Tibial artery (tissue), 4 donors: ENCODE results near the gene TMEM242.
"Not testable (repeated sequence)": the region's sequence is repeated elsewhere in the genome, so short reads cannot be mapped to it uniquely, and the experiment has no call there.

ENCODE experiments used
- DNase-seq, 2 donors: peaks; one replicate each; pipeline ENCODE4 v3.0.0-alpha.2; 2019
- H3K27ac ChIP-seq, 2 donors: fragments of 200-600 bp; sonication (generic) in 1 of 2; 1 replicate in 1 of 2; 2 replicates in 1 of 2; pipeline ENCODE4 v1.5.1; 2018 to 2019; ENCODE audit warnings: mild to moderate bottlenecking in 1 of 2
- H3K27me3 ChIP-seq, 2 donors: fragments of 200-600 bp; sonication (generic) in 1 of 2; one replicate each; pipeline versions ENCODE4 v1.5.1 to v1.6.0; 2016 to 2019
- H3K36me3 ChIP-seq, 3 donors: fragments of 200-600 bp; sonication (generic) in 2 of 3; one replicate each; pipeline ENCODE4 v1.5.1; 2016 to 2019; ENCODE audit warnings: mild to moderate bottlenecking in 2 of 3
- H3K4me1 ChIP-seq, 4 donors: fragments of 200-600 bp; sonication (generic) in 2 of 4; 1 replicate in 3 of 4; 2 replicates in 1 of 4; pipeline ENCODE4 v1.5.1; 2016 to 2019
- H3K4me3 ChIP-seq, 2 donors: fragments of 200-600 bp; sonication (generic) in 1 of 2; 1 replicate in 1 of 2; 2 replicates in 1 of 2; pipeline ENCODE4 v1.5.1; 2018 to 2019; ENCODE audit warnings: mild to moderate bottlenecking in 2 of 2
- H3K9me3 ChIP-seq, 3 donors: fragments of 200-600 bp; sonication (generic) in 1 of 3; one replicate each; pipeline ENCODE4 v1.5.1; 2016 to 2019
- CTCF ChIP-seq, 2 experiments: fragments of 200-600 bp in 1 of 2; fragments of 450-650 bp in 1 of 2; IDR thresholded peaks; one replicate each; pipeline ENCODE4 v1.5.1; 2017 to 2019; ENCODE audit warnings: antibody characterized with exemption in 2 of 2, mild to moderate bottlenecking in 1 of 2, moderate library complexity in 1 of 2
- intact Hi-C: fragments of 100-400 bp; cut with DNase I; formaldehyde crosslinking; loops from one replicate; pipeline ENCODE4 v1.15.0; 2023; ENCODE audit warnings: low total_unique reads

The TMEM242 gene

GRCh38 chr6:157313531-157314467 lies 9.5 kb downstream of the TMEM242 start:
- Histone ChIP-seq H3K9me3 (no peaks in the 10 kb centered on the region), H3K27ac (no peak overlapping the region), H3K4me3 (no peak overlapping the region), H3K4me1 (peaks cover 0 to 25% (median 15%) of the 10 kb centered on the region in 4 donors), H3K27me3 (no peaks in the 10 kb centered on the region), H3K36me3 (peaks cover 19 to 53% (median 23%) of the 10 kb centered on the region in 3 donors)
- DNase-seq: no peak
- intact Hi-C loops: loop anchor here (10.0 kb wide), 1 partner anchor 291 kb away; no protein-coding TSS in a partner anchor
- TF ChIP-seq CTCF (IDR thresholded peaks at IDR 0.05): no peak

- H3K4me3 ChIP-seq: no peak overlapping the region
- no peaks in the 10 kb centered on the region for H3K9me3 ChIP-seq
- H3K4me1 ChIP-seq: peaks cover 0 to 25% (median 15%) of the 10 kb centered on the region in 4 donors
- peaks cover 14 to 44% (median 19%) of the 10 kb centered on the region in 3 donors for H3K36me3 ChIP-seq
- DNase-seq: no peak
- no peak for TF ChIP-seq CTCF (IDR thresholded peaks at IDR 0.05)
- no peak overlapping the region for H3K27ac ChIP-seq
- no peaks in the 10 kb centered on the region for H3K27me3 ChIP-seq
- intact Hi-C loops: loop anchor here (10.0 kb wide), 1 partner anchor 292 kb away; no protein-coding TSS in a partner anchor
Measured at GRCh38 chr6:157312757-157313156, 10.6 kb downstream of the TMEM242 start.

- H3K4me1 ChIP-seq: peaks cover 0 to 19% (median 8%) of the 10 kb centered on the region in 4 donors
- not testable (repeated sequence) for H3K27ac ChIP-seq, H3K9me3 ChIP-seq, DNase-seq, H3K4me3 ChIP-seq, H3K27me3 ChIP-seq
- intact Hi-C loops: loop anchor here (10.0 kb wide), 1 partner anchor 294 kb away; no protein-coding TSS in a partner anchor
- H3K36me3 ChIP-seq: peaks cover 14 to 33% (median 19%) of the 10 kb centered on the region in 3 donors
Measured at GRCh38 chr6:157310693-157311092, 12.6 kb downstream of the TMEM242 start.

- Histone ChIP-seq H3K9me3 (no peaks in the 10 kb centered on the region), H3K36me3 (peaks cover 0 to 14% (median 6%) of the 10 kb centered on the region in 3 donors), H3K4me3 (no peak overlapping the region), H3K27ac (no peak overlapping the region), H3K4me1 (peaks cover 0 to 33% (median 17%) of the 10 kb centered on the region in 4 donors), H3K27me3 (no peaks in the 10 kb centered on the region)
- intact Hi-C loops: no loop called here
- no peak for DNase-seq
- TF ChIP-seq CTCF (IDR thresholded peaks at IDR 0.05): no peak
Measured at GRCh38 chr6:157307661-157308060, 15.7 kb downstream of the TMEM242 start.

GRCh38 chr6:157305670-157306653 lies 17.4 kb downstream of the TMEM242 start:
- Histone ChIP-seq H3K27ac (peak overlapping the region; percentile 5 to 17), H3K4me1 (peaks cover 0 to 33% (median 18%) of the 10 kb centered on the region in 4 donors), H3K4me3 (no peak overlapping the region), H3K36me3 (peaks cover 0 to 6% (median 0%) of the 10 kb centered on the region in 3 donors), H3K9me3 (no peaks in the 10 kb centered on the region), H3K27me3 (no peaks in the 10 kb centered on the region)
- no peak for DNase-seq
- no peak for TF ChIP-seq CTCF (IDR thresholded peaks at IDR 0.05)
- intact Hi-C loops: no loop called here
